Measurements from ENCODE around the gene ATXN3L.

DNA sequence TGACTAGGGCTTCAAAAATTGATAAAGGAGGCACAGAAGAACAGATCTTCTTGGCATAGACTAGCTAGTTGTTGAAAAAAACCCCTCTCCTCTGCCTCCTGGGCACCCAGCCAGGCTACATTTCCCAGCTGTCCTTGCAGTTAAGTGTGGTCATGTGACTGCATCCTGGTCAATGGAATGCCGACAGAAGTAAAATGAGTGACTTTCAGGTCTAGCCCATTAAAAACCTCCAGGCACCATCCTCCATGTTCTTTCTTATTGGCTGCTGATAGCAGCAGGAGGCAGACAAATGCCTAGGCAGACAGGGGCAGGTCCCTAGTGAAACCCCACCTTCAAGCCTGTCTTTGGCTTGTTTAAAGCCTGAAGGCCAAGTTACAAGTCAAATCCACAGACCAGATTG, 35.3 kb downstream of the ATXN3L start:
- no peak for TF ChIP-seq EZH2phosphoT487 (IDR thresholded peaks at IDR 0.05; ENCODE audit: borderline replicate concordance, low read depth)
- TF ChIP-seq, protein P1, sequence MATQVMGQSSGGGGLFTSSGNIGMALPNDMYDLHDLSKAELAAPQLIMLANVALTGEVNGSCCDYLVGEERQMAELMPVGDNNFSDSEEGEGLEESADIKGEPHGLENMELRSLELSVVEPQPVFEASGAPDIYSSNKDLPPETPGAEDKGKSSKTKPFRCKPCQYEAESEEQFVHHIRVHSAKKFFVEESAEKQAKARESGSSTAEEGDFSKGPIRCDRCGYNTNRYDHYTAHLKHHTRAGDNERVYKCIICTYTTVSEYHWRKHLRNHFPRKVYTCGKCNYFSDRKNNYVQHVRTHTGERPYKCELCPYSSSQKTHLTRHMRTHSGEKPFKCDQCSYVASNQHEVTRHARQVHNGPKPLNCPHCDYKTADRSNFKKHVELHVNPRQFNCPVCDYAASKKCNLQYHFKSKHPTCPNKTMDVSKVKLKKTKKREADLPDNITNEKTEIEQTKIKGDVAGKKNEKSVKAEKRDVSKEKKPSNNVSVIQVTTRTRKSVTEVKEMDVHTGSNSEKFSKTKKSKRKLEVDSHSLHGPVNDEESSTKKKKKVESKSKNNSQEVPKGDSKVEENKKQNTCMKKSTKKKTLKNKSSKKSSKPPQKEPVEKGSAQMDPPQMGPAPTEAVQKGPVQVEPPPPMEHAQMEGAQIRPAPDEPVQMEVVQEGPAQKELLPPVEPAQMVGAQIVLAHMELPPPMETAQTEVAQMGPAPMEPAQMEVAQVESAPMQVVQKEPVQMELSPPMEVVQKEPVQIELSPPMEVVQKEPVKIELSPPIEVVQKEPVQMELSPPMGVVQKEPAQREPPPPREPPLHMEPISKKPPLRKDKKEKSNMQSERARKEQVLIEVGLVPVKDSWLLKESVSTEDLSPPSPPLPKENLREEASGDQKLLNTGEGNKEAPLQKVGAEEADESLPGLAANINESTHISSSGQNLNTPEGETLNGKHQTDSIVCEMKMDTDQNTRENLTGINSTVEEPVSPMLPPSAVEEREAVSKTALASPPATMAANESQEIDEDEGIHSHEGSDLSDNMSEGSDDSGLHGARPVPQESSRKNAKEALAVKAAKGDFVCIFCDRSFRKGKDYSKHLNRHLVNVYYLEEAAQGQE (IDR thresholded peaks at IDR 0.05; ENCODE audit: low read depth, low read length): no peak
- TF ChIP-seq, protein P2, sequence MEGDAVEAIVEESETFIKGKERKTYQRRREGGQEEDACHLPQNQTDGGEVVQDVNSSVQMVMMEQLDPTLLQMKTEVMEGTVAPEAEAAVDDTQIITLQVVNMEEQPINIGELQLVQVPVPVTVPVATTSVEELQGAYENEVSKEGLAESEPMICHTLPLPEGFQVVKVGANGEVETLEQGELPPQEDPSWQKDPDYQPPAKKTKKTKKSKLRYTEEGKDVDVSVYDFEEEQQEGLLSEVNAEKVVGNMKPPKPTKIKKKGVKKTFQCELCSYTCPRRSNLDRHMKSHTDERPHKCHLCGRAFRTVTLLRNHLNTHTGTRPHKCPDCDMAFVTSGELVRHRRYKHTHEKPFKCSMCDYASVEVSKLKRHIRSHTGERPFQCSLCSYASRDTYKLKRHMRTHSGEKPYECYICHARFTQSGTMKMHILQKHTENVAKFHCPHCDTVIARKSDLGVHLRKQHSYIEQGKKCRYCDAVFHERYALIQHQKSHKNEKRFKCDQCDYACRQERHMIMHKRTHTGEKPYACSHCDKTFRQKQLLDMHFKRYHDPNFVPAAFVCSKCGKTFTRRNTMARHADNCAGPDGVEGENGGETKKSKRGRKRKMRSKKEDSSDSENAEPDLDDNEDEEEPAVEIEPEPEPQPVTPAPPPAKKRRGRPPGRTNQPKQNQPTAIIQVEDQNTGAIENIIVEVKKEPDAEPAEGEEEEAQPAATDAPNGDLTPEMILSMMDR (IDR thresholded peaks at IDR 0.05): no peak
- no peak for TF ChIP-seq TAF1 (IDR thresholded peaks at IDR 0.05; ENCODE audit: borderline replicate concordance, low read depth, low read length)
- TF ChIP-seq SIN3A (IDR thresholded peaks at IDR 0.05; ENCODE audit: borderline replicate concordance, low read depth, low read length): no peak
- TF ChIP-seq, protein P3, sequence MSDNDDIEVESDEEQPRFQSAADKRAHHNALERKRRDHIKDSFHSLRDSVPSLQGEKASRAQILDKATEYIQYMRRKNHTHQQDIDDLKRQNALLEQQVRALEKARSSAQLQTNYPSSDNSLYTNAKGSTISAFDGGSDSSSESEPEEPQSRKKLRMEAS (IDR thresholded peaks at IDR 0.05; ENCODE audit: low read depth): no peak
- TF ChIP-seq JUND (IDR thresholded peaks at IDR 0.05): no peak
- no peak for TF ChIP-seq RAD21 (IDR thresholded peaks at IDR 0.05; ENCODE audit: low read length)
- TF ChIP-seq, protein P4, sequence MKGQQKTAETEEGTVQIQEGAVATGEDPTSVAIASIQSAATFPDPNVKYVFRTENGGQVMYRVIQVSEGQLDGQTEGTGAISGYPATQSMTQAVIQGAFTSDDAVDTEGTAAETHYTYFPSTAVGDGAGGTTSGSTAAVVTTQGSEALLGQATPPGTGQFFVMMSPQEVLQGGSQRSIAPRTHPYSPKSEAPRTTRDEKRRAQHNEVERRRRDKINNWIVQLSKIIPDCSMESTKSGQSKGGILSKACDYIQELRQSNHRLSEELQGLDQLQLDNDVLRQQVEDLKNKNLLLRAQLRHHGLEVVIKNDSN (IDR thresholded peaks at IDR 0.05; ENCODE audit: borderline replicate concordance, low read depth): peak; percentile 84
- TF ChIP-seq YY1 (IDR thresholded peaks at IDR 0.05; ENCODE audit: low read depth): no peak
- TF ChIP-seq FOXM1 (IDR thresholded peaks at IDR 0.05; ENCODE audit: low read depth): no peak
- TF ChIP-seq EP300 (IDR thresholded peaks at IDR 0.05; ENCODE audit: borderline replicate concordance in 1 of 2, low read depth in 1 of 2, low read length in 1 of 2): no peak
- TF ChIP-seq CHD2 (IDR thresholded peaks at IDR 0.05; ENCODE audit: low read length, partially characterized antibody): no peak

All from SK-N-SH (cell line).